ENCODE measurements around the gene DCP1B. TPM values are rescaled to one million over a fixed set of nuclear protein-coding genes. Genes with fewer than 3 reads are reported as not detected.

The DCP1B gene
- total RNA-seq, 1 experiment from 2014 or later, result 4.8 TPM

GRCh38 chr12:2008677-2009076 is 4.4 kb upstream of the DCP1B start:
- Histone ChIP-seq H3K9me3 (ENCODE audit: control insufficient read depth, insufficient read depth, low read depth, low read length) (no peaks in the 10 kb centered on the region), H3K4me1 (ENCODE audit: control insufficient read depth, insufficient read depth, low read length) (no peaks in the 10 kb centered on the region), H3K36me3 (ENCODE audit: control insufficient read depth, insufficient read depth, low read length) (peaks cover 2% of the 10 kb centered on the region; the same call in 1 of the 2 replicates), H3K27ac (ENCODE audit: low read length) (no peak overlapping the region), H3K27me3 (ENCODE audit: control insufficient read depth, insufficient read depth, low read length) (no peaks in the 10 kb centered on the region), H3K4me3 (ENCODE audit: low read depth in 2 of 2, low read length in 2 of 2) (no peak overlapping the region)
- ATAC-seq (no peak), DNase-seq (ENCODE audit: low read depth, low spot score) (no peak)
- POLR2A ChIA-PET, result no interaction called here
- TF ChIP-seq REST (IDR thresholded peaks at IDR 0.05; ENCODE audit: insufficient read depth in 1 of 2, low read depth in 2 of 2, low read length in 1 of 2), result no peak
- TF ChIP-seq CTCF (IDR thresholded peaks at IDR 0.05), result no peak
- no peak for TF ChIP-seq TCF7L2 (IDR thresholded peaks at IDR 0.05; ENCODE audit: low read depth, low read length)
- no peak for TF ChIP-seq SIN3A (IDR thresholded peaks at IDR 0.05; ENCODE audit: borderline replicate concordance, insufficient read depth, low read depth, low read length)
- no peak for TF ChIP-seq POLR2AphosphoS5 (IDR thresholded peaks at IDR 0.05; ENCODE audit: low read depth, low read length)
- intact Hi-C loops (cut with micrococcal nuclease; ENCODE audit: unreplicated experiment) (no loop called here), in situ Hi-C loops (cut with HindIII; ENCODE audit: low pct_unique_long_range_greater_than_20kb, low sequenced_read_pairs) (no loop called here)
- BruUV-seq (replicated peaks), result no TSS peak
- CTCF ChIA-PET, result no interaction called here

GRCh38 chr12:2003676-2004112 is 563 bp downstream of the DCP1B start:
- ChIA-PET CTCF (no interaction called here), POLR2A (no interaction called here)
- peak overlapping the region; percentile 82 to 88 for H3K4me3 ChIP-seq (ENCODE audit: low read depth in 2 of 2, low read length in 2 of 2)
- H3K9me3 ChIP-seq (ENCODE audit: control insufficient read depth, insufficient read depth, low read depth, low read length), result no peaks in the 10 kb centered on the region
- TSS peak; percentile 81 for BruUV-seq (replicated peaks)
- peak overlapping the region; percentile 93 for H3K27ac ChIP-seq (ENCODE audit: low read length)
- DNase-seq (ENCODE audit: low read depth, low spot score) (no peak), ATAC-seq (no peak; the same call in 1 of the 2 replicates)
- no peaks in the 10 kb centered on the region for H3K4me1 ChIP-seq (ENCODE audit: control insufficient read depth, insufficient read depth, low read length)
- H3K27me3 ChIP-seq (ENCODE audit: control insufficient read depth, insufficient read depth, low read length), result no peaks in the 10 kb centered on the region
- in situ Hi-C loops (cut with HindIII; ENCODE audit: low pct_unique_long_range_greater_than_20kb, low sequenced_read_pairs) (no loop called here), intact Hi-C loops (cut with micrococcal nuclease; ENCODE audit: unreplicated experiment) (no loop called here)
- H3K36me3 ChIP-seq (ENCODE audit: control insufficient read depth, insufficient read depth, low read length), result peaks cover 6% of the 10 kb centered on the region; the same call in 1 of the 2 replicates
- no peak for TF ChIP-seq POLR2AphosphoS5 (IDR thresholded peaks at IDR 0.05; ENCODE audit: low read depth, low read length)
- no peak for TF ChIP-seq SIN3A (IDR thresholded peaks at IDR 0.05; ENCODE audit: borderline replicate concordance, insufficient read depth, low read depth, low read length)
- no peak for TF ChIP-seq CTCF (IDR thresholded peaks at IDR 0.05)
- no peak for TF ChIP-seq REST (IDR thresholded peaks at IDR 0.05; ENCODE audit: insufficient read depth in 1 of 2, low read depth in 2 of 2, low read length in 1 of 2)
- TF ChIP-seq TCF7L2 (IDR thresholded peaks at IDR 0.05; ENCODE audit: low read depth, low read length), result no peak
